NCI-H748 treated with DMSO at 0.1 percent for 48 hours (cell line): Measurements from ENCODE around the gene CSNK1A1L.

Experiments
- DNase-seq: peaks from one replicate; lab custom pipeline; 2025; lab: John Stamatoyannopoulos, UW

The CSNK1A1L gene

DNA sequence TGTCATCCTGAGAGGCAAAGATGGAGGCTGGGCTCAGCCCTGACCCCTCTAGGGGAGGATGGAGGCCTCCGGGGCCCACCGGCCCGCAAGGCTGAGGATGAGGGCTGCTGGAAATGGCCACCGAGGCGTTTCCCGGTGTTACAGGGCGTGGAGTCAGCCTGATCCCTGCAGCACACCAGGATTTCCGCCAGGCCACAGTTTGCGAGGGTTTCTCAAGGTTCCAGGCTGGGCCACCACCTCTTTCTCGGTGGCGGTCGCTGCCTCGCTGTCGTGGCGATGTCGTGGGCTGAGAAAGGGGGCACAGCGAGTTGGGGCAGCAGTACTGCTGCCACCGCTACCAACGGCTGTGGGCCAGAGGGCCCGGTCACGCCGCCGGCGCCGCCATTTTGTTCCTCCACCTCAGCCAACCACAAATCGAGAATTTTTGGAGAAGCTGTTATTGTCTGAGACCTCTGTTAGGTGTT lies at the start of gene CSNK1A1L:
Gene CSNK1A1L, minus strand, starts transcription at position 414 of the 464 bp plus-strand sequence. Its CDS starts 408 bp downstream, at position 6.
- no peak for DNase-seq

DNA sequence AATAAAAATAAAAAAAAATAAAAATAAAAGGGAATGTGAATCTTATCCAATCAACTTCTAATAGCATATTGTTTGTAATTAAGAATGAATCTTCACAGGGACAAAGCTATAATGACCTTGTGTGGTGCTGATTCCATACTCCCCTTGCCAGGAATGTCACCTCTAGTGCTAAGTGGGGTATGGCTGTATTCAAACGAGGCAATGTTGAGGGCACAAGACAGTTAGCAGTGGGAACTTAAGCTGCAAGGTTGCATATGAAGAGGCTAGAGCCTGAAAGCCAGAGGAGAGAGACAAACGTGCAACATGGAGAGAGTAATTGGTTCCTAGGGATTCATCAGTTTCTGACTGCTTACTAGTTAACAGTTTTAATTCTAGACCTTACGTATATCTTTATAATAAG lies 43.9 kb upstream of the CSNK1A1L start:
- no peak for DNase-seq

DNA sequence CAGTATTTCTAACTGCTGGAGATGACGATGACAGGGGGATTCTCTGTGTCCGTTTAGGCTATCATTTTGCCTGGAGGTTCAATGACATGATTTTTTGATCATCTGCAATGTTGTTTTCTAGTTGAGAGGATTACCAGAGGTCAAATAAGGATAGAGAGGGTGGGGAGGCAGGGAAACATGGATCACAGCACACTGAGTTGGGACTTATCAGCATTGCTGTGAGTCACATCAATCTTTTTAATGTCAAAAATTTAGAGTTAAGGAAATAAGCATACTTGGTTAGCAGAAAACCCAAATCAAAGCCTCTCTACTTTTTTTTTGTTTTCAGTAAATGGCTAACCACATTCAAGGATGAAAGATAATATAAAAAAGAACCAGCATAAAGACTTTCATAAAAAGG lies 43.0 kb upstream of the CSNK1A1L start:
- DNase-seq: no peak

DNA sequence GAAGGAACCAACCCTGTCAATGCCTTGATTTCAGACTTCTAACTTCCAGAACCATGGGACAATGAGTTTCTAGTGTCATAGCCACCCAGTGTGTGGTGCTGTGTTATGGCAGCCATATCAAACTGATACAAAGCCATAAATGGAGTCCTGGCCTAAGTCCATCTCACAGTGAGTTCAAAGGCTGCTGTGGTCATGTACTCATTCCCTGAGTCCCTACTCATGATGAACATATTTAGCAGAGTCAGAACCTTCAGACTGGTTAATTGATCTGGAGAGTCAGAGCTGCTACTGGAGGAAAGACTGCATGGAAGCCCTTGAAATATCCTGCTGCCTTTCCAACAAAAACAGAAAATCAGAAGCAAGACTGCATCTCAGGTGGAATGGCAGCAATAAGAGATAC lies 39.2 kb upstream of the CSNK1A1L start:
- no peak for DNase-seq

DNA sequence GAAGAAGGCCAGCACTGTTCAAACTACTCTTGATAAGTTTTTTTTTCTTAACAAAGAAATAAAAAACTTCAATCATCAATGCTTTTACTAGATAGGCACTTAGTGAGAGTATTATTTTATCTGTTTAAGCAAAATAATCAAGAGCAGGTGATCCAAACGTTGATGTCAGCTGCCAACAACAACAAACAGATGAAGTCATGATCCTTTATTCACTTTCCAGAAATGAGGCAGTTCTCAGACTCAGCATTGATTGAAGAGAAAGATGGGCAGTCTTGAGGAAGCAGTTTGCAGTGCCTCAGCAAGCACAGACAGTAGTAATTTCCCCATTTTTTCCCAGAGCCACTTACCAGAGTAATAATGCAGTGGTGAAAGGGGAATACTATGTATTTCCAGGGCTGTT lies 38.4 kb upstream of the CSNK1A1L start:
- no peak for DNase-seq

DNA sequence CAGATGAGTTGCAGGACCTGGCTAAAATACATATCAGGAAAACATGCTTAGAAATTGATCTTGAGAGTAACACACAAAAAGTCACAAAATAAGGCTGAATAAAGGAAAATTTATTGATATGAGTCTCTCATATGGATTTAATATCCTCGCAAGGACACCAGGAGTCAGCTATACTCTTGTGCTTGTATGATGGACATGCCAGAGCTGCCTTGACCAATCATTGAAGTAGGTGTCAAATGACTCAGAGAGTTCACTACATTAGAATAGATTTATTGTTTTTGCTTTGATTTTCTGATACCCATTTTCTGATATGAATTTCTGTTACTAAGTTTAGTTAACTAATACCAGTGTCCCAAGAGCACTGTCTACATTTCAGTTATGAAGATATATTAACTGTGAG lies 37.4 kb upstream of the CSNK1A1L start:
- DNase-seq: no peak

DNA sequence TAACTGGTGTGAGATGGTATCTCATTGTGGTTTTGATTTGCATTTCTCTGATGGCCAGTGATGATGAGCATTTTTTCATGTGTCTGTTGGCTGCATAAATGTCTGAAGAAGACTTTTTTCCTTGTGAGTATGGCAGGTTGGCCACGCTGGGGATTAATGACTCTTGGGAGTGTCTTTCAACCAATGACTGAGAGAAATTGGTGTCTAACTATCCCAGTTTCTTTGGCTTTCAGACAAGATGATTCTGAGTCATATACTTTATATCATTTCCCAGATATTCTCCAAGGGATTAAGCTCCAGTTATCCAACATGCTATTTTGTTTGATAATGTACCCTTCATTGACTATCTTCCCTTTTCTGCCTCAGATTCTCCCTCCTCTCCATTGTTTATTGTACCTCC lies 35.5 kb upstream of the CSNK1A1L start:
- no peak for DNase-seq

DNA sequence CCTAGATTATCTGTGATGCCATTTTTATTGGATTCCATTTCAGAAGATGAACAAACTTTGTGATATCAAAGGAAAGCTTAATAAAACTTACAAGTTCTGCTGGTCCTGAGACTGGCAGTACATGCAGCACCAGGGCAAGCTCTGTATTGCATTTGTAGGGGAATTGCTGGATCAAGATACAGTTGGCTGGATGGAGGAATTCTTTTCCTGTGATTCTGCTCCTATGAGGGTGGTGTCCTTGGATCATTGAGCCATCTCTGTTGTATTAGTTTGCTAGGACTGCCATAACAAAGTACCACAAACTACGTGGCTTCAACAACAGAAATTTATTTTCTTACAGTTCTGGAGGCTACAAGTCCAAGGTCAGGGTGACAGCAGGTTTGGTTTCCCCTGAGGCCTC lies 33.9 kb upstream of the CSNK1A1L start:
- DNase-seq: no peak

DNA sequence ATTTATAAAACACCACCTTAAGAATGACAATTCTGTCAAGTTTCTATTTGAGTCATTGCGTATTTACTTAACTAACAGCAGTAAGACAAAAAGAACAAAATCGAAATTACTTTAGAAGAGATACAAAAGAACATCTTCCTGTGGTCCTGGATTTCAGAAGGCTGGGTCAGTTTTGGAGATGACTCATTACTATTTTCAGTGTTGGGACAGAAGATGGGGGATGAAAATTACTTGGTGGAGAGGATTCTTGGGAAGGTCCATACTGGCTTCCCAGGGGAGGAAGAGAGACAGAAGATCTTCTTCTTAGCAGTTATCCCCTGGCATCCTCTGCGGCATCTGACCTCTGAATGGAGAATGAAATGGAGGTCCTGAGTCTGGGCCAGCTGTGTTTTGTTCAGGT lies 33.5 kb upstream of the CSNK1A1L start:
- no peak for DNase-seq

DNA sequence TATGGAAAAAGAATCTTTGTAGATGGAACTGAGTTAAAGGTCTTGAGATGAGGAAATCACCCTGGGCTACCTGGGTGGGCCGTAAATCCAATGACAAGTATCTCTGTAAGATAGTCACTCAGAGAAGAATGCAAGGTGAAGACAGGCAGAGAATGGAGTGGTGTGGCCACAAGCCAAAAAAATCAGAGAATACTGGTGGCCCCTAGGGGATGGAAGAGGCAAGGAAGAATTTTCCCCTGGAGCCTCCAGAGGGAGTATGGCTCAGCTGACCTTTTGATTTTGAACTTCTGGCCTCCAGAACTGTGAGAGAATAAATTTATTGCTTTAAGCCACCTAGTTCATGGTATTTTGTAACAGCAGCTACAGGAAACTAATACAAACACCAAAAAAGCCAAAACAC lies 32.7 kb upstream of the CSNK1A1L start:
- DNase-seq: no peak

DNA sequence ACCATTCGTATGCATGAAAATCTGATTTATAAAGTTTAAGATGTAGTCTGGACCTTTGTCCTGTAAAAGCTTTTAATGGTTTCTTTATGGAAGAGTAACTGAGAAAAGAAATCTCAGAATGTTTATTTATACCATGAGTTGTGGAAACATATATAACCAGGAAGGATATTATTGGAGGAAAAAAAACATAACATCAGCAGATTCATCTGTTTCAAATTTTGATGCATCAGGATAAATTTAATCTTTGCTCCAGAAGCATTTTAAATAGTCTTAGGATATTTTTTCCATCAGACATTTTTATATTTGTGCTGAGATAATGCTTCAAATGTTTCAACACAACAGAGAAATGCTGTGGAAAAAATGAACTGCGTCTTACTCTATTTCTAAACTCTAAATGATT lies 31.2 kb upstream of the CSNK1A1L start:
- no peak for DNase-seq

DNA sequence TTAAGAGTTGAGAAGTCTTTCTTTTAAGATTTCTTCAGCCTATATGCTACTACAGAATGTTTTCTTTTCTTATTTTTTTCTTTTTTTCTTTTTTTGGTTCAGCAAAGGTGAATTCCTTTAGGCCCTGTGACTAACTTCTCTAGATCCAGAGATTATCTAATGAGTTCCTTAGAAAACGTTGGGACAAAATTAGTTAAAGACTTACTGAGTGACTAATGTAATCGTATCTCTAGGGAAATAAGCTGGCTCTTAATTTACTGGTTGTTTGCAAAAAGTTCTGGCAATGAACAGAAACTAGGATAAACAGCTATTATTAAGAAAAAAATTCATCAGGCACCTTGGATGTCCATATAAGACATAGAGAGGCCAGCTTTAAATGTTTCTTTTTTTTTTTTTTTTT lies 30.7 kb upstream of the CSNK1A1L start:
- DNase-seq: no peak

DNA sequence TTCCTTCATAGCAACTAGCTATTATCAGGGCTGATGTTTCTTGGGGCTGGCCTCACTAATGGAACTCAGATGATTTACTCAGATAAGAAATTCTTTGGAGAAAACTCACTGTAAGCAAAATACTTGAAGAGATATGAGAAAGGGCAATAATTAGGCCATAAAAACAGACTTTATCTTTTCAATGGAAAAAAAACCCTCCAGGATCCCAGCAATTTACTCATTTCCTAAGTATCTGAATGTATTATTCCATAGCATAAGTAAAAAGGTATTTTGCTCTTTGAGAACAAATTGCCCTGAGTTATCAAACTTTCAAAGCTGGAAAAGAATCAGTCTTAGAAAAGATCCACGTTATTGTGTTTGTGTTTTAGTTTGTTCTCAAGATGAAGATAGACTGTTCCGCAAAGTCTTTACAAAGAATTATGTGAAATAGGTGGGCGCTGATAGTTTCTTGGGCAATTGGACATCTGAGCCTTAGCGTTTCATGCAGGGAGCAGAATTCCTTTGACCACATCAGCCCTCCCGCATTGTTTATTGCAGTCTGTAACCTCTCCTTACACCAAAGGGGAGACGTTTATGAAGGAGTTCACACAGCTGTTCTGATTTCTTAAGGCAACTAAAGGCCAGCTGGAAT lies 29.1 kb upstream of the CSNK1A1L start:
- no peak for DNase-seq

DNA sequence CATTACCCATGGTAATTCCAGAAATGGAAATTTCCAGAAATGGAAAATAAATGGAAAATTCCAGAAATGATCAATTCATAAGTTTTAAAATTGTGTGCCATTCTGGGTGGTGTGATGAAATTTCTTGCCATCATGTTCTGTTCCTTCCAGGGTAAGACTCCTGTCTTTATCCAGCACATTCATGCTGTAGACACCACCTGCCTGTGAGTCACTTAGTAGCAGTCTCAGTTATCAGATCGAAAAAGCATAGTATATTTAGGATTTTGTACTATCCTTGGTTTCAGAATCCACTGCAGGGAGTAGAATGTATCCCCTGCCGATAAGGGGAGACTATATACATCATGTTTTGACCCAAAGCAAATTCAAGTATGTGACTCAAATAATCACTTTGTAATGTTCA lies 26.7 kb upstream of the CSNK1A1L start:
- DNase-seq: no peak

DNA sequence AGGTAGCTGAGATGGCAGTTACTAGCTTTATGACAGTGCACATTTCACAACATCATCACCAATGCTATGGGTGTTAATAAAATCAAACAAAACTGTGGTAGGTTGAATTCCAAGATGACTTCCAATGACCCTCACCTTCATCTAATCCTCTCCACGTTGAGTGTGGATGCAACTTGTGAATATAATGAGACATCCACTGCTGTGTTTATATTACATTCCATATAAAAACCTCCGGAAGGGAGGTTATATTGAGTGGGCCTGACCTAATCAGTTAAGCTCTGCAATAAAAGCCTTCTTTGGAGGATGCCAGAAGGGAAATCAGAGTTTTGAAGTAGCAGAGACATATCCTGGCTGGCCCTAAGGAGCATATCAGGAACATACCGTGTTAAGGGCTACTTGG lies 25.6 kb upstream of the CSNK1A1L start:
- no peak for DNase-seq

DNA sequence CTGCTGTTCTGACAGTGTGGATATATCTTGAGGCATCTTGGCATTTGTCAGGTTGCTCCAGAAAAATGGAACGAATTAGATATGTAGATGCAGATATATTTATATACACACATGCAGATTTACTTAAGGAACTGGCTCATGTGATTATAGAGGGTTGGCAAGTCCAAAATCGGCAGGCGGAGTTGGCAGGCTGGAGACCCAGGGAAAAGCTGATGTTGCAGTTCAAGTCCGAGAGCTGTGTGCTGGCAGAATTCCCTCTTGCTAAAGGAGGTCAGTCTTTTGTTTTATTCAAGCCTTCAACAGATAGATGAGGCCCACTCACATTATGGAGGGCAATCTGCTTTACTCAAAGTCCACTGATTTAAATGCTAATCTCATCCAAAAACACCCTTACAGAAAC lies 24.4 kb upstream of the CSNK1A1L start:
- no peak for DNase-seq

DNA sequence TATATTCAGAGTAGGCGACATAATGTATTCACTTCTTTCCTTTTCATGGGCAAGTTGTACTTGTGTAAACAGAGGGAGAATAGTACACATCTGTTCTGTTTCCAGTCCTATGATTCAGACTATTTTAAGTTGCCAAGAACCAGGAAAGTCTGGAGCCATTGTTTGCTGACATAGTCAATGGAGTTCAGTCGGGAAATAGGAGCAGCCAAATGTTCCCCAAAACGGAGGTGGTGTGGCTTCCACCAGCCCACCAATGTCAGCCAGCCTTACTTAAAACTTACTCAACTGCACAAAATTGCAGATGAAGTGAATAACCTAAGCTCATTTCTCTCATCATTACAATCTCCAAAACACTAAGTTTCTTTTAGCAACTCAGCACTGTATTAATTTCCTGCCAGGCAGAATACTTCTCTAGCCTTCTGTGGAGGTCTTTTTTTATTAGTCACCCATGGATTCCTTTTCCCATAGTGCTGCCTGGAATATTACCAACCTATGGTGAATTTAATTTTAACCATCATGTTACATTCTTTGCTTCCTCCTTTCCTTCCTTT lies 22.3 kb upstream of the CSNK1A1L start:
- no peak for DNase-seq

DNA sequence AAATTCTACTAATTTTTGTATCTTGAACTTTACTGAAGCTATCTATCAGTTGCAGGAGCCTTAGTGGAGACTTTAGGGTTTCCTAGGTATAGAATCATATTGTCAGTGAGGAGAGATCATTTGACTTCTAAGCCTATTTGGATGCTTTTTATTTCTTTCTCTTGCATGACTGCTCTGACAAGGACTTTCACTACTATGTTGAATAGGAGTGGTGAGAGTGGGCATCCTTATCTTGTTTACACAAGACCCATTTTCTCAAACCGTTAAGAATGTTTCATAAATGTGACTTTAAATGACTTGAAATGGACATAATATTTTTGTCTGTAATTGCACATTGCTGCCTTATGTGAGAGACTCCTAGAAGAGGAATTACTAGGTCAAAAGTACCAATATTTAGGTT lies 17.9 kb upstream of the CSNK1A1L start:
- DNase-seq: no peak

DNA sequence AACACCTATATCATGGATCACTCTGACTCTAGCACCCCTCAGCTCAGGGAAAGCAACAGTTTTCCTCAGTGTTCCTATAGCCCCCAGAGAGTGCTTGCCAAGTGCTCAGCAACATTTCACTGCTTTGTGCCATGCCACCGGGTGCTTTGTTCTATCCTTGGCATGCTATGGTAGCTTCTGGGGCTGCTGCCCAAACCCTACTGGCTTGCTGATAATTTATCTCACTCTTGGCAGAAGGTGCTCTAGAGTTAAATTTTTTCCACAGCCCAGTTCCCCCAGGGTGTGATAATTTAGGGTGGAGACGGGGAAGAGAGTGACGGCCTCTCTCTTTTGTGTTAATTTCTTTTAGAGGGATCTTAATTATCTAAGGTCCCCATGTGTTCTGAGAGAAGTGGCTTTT lies 12.6 kb upstream of the CSNK1A1L start:
- DNase-seq: no peak

DNA sequence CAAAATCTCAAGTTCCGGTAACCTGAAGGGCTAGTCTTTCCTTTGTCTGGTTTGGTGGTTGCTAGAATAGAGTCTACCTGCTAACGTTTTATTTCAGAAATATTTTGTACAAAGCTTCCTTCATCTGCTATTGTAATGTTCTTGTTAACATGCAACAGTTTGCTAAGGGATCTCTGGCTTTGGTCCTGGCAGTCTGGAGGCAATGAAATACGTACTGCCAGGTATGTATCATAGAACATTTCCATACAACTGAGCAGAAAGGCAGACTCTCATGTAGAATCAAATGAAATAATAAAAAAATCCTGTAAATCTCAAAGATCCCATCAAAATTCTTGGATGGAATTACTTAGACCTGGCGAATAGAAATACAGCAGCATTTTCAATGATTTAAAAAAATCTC lies 8.8 kb upstream of the CSNK1A1L start:
- DNase-seq: no peak

DNA sequence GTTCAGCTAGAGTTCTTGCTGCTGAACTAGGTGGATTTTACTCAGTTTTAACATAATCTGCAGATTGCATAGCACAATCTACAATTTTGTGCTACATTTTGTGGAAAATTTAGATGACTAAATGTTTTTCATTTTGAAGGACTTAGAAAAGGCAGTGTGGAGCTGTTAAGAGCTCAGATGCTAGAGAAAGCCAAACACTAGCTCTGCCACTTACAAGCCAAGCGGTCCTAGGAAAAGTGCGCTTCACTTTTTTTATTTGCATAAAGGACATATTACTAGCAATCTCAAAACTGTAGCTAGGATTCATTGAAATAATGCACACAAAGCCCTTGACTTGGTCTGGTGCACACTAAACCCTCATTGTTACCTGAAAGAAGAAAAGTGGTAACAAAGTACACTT lies 8.1 kb upstream of the CSNK1A1L start:
- no peak for DNase-seq

DNA sequence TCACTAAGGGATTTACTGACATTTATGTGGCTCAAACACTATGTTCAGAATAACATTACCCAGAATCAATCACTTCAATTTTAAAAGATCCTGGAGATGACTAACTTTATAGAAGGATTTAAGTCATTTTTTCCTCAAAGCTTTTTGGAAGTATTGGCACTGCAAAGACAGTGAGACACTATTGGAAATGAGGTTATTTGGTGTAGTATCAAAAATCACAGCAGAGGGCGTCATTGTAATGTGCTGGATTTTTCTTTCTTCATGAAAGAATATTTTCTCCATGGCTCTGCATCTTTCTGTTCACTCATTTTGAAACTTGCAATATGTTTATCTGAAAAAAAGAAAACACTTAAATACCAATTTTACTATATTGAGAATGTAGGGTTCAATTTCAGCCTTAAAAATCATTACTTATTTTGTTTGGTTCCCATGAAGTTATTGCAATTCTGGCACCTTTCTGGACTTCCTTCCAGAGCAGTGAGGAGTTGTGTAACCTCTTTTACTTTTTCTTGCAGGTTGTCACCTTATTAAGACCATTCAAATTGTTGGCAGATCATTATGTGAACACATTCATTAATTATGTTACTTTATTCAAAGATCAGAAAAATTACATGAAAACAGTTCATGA lies 3.7 kb upstream of the CSNK1A1L start:
- peak; percentile 51 for DNase-seq

DNA sequence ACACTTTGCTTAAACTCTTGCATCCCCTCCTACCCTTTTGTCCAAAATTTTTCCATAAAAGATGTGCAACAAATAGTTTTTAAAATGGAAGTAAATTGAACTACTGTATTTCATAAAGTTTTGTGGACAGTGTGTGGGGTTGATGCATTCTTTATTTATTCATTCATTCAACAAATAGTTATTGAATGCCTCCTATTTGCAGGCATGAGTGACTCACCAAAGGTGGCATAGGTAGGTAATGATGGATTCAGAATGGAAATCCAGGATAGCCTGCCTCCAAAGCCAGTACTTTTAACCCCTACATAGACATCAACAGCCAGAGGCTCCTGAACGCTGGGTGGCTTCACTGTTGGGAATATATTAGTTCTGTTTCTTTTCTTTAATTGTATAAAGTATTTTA lies 2.4 kb upstream of the CSNK1A1L start:
- no peak for DNase-seq

DNA sequence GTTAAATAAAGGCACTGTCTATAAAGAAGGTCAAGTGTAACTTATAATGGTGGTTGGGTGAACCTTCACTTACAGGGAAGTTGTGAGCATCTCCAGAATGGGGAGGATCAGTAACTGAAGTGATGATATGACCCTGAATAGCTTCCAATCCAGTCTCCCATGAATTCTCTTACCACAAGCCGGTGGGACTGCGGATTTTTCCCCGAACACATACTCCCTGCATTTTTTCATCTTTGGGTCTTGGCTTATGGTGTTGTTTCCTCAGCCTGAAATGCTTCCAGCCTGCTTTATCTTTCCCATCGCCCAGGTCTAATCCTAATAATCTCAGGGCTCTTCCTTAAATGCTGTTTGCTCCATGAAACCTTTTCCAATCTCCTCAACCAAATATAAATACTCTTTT lies 2.0 kb upstream of the CSNK1A1L start:
- DNase-seq: no peak
